CD14-positive monocyte (primary cell): Measurements from ENCODE around the gene MXRA7. TPM values are rescaled to one million over a fixed set of nuclear protein-coding genes. Genes with fewer than 3 reads are reported as not detected.

ENCODE experiments used
- DNase-seq, 3 donors: peaks; one replicate each; pipeline ENCODE4 v3.0.0-alpha.2; 2011 to 2022
- H2AFZ ChIP-seq: 2 replicates; pipeline ENCODE4 v1.6.0; 2012; ENCODE audit warnings: mild to moderate bottlenecking, low read depth, low read length, inconsistent platforms; ENCODE audit not compliant: insufficient read depth, poor library complexity, severe bottlenecking
- H3K27ac ChIP-seq, 2 donors: 1 replicate in 1 of 2; 2 replicates in 1 of 2; pipeline ENCODE4 v1.5.1; 2012 to 2013; ENCODE audit warnings: low read length in 2 of 2, control low read depth in 1 of 2, inconsistent platforms in 1 of 2, low read depth in 1 of 2, mild to moderate bottlenecking in 1 of 2
- H3K27me3 ChIP-seq, 2 donors: one replicate each; pipeline versions ENCODE4 v1.6.0 to v1.6.1; 2011 to 2013; ENCODE audit warnings: low read length in 2 of 2; ENCODE audit not compliant: control insufficient read depth in 2 of 2, insufficient read depth in 2 of 2
- H3K36me3 ChIP-seq, 2 donors: replicated peaks in 1 of 2; 1 replicate in 1 of 2; 2 replicates in 1 of 2; pipeline versions ENCODE4 v1.5.1 to v1.6.1; 2012 to 2013; ENCODE audit warnings: low read length in 2 of 2, control low read depth in 1 of 2, inconsistent platforms in 1 of 2, mild to moderate bottlenecking in 1 of 2; ENCODE audit not compliant: insufficient read depth in 2 of 2, control insufficient read depth in 1 of 2
- H3K4me1 ChIP-seq, 2 donors: 1 replicate in 1 of 2; 2 replicates in 1 of 2; pipeline versions ENCODE4 v1.5.1 to v1.6.1; 2012 to 2013; ENCODE audit warnings: low read length in 2 of 2, control low read depth in 1 of 2, inconsistent platforms in 1 of 2, mild to moderate bottlenecking in 1 of 2, moderate library complexity in 1 of 2; ENCODE audit not compliant: insufficient read depth in 2 of 2, control insufficient read depth in 1 of 2
- H3K4me2 ChIP-seq: replicated peaks from 2 replicates; pipeline ENCODE3; 2012; ENCODE audit warnings: low read length, moderate library complexity, mild to moderate bottlenecking; ENCODE audit not compliant: poor library complexity, severe bottlenecking; ENCODE audit errors: extremely low read depth
- H3K4me3 ChIP-seq, 3 experiments: fragments of 200-600 bp in 1 of 3; sonication (generic) in 1 of 3; replicated peaks in 1 of 3; 1 replicate in 2 of 3; 2 replicates in 1 of 3; pipeline ENCODE4 v1.5.1; 2011 to 2013; ENCODE audit warnings: low read length in 3 of 3, mild to moderate bottlenecking in 3 of 3, control low read depth in 2 of 3, low read depth in 2 of 3, inconsistent platforms in 1 of 3, moderate library complexity in 1 of 3
- H3K79me2 ChIP-seq: 2 replicates; pipeline ENCODE4 v1.6.0; 2012; ENCODE audit warnings: mild to moderate bottlenecking, control low read depth, inconsistent platforms, low read length, moderate library complexity; ENCODE audit not compliant: insufficient read depth
- H3K9ac ChIP-seq: 2 replicates; pipeline ENCODE4 v1.6.0; 2017; ENCODE audit warnings: low read length, mild to moderate bottlenecking; ENCODE audit not compliant: insufficient read depth, poor library complexity, severe bottlenecking
- H3K9me3 ChIP-seq, 2 donors: replicated peaks in 1 of 2; 1 replicate in 1 of 2; 2 replicates in 1 of 2; pipeline versions ENCODE4 v1.5.1 to v1.6.1; 2012 to 2013; ENCODE audit warnings: low read length in 2 of 2, control low read depth in 1 of 2; ENCODE audit not compliant: control insufficient read depth in 1 of 2, insufficient read depth in 1 of 2
- H4K20me1 ChIP-seq: 2 replicates; pipeline ENCODE4 v1.6.0; 2012; ENCODE audit warnings: mild to moderate bottlenecking, low read length, control low read depth, moderate library complexity; ENCODE audit not compliant: insufficient read depth
- H3K27ac Mint-ChIP-seq, 7 donors: one replicate each; pipeline ENCODE4 v1.8.0; 2020; ENCODE audit warnings: mild to moderate bottlenecking in 7 of 7, mixed read lengths in 7 of 7, moderate library complexity in 6 of 7, inconsistent platforms in 2 of 7
- H3K27me3 Mint-ChIP-seq, 3 donors: one replicate each; pipeline ENCODE4 v1.8.0; 2021 to 2022; ENCODE audit warnings: low read depth in 3 of 3, mild to moderate bottlenecking in 3 of 3, mixed read lengths in 3 of 3, moderate library complexity in 3 of 3, inconsistent platforms in 1 of 3
- H3K36me3 Mint-ChIP-seq, 2 donors: one replicate each; pipeline ENCODE4 v1.8.0; 2020; ENCODE audit warnings: mixed read lengths in 2 of 2, inconsistent platforms in 1 of 2, mild to moderate bottlenecking in 1 of 2
- H3K4me1 Mint-ChIP-seq: one replicate; pipeline ENCODE4 v1.8.0; 2020; ENCODE audit warnings: mild to moderate bottlenecking, mixed read lengths
- H3K4me3 Mint-ChIP-seq, 2 donors: one replicate each; pipeline ENCODE4 v1.8.0; 2020; ENCODE audit warnings: mild to moderate bottlenecking in 2 of 2, mixed read lengths in 2 of 2, moderate library complexity in 1 of 2
- H3K9me3 Mint-ChIP-seq, 7 donors: one replicate each; pipeline ENCODE4 v1.8.0; 2020 to 2022; ENCODE audit warnings: mixed read lengths in 7 of 7, mild to moderate bottlenecking in 6 of 7, moderate library complexity in 6 of 7, inconsistent platforms in 2 of 7
- WGBS: methylation state at CpG from one replicate; pipeline ENCODE4 v1.1.5; 2013; ENCODE audit warnings: missing lambda C conversion rate; ENCODE audit not compliant: insufficient coverage; 5-methylcytosine and 5-hydroxymethylcytosine counted together
- intact Hi-C, 2 donors: fragments of 100-400 bp; cut with micrococcal nuclease; formaldehyde crosslinking; loops; one replicate each; pipeline versions ENCODE4 v1.15.0 to v1.15.1; 2023
- polyA plus RNA-seq, 3 donors: library from polyadenylated mRNA; depleted of rRNA in 1 of 3; unstranded in 2 of 3; stranded (reverse) in 1 of 3; fragments of 300-500 nt in 2 of 3; fragments of >200 nt in 1 of 3; fragmentation: Illumina TruSeq in 2 of 3; gene quantifications; 1 replicate in 2 of 3; 2 replicates in 1 of 3; pipeline ENCODE4 v1.2.3, GENCODE V29; 2012 to 2021
- TF ChIP-seq, protein P1 (sequence below): fragments of 200-600 bp; IDR thresholded peaks from one replicate; pipeline ENCODE4 v1.8.0; 2022; ENCODE audit warnings: antibody characterized with exemption, mild to moderate bottlenecking

The MXRA7 gene
- polyA plus RNA-seq, 3 donors, result 0.13 to 0.81 (median 0.30) TPM

DNA sequence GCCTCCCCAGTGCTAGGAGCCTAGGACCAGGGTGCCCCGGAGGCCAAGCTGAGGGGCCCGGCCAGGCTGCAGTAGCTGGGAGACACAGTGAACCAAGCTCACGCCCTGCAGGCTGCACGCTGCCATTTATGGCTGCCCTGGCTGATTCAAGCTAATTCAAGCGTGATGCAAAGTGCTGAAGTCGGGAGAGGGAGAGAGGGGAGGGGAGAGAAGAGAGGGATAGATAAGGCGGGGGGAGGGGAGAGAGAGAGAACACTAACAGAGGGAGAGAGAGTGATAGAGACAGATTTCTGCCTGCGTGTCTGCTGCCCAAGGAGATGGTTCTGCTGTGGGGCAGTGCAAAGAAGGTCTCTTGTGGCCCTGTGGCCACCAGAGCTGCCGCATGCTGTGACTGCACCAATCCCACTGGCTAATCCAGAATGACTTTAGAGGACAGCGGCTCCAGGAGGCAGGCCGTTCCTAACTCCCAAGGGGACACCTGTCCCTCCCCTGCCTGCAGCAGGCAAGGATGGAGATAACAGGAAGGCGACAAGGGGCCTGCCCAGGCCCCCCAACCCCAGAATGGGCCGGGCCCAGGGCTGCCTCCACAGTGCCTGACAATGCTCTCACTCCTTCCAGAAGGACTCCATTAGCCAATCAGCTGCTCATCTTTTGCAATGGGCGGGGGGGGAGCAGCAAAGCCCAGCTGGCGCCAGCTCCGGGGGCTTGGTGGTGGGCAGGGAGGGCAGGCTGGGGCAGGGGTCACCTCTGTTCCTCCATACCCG lies 12.9 kb downstream of the MXRA7 start:
- H3K9me3 ChIP-seq, result no peaks in the 10 kb centered on the region
- H3K27ac ChIP-seq, result no peak overlapping the region
- no peaks in the 10 kb centered on the region for H3K36me3 ChIP-seq
- H3K79me2 ChIP-seq, result no peaks in the 10 kb centered on the region
- H3K36me3 Mint-ChIP-seq, result no peaks in the 10 kb centered on the region
- TF ChIP-seq, protein P1, sequence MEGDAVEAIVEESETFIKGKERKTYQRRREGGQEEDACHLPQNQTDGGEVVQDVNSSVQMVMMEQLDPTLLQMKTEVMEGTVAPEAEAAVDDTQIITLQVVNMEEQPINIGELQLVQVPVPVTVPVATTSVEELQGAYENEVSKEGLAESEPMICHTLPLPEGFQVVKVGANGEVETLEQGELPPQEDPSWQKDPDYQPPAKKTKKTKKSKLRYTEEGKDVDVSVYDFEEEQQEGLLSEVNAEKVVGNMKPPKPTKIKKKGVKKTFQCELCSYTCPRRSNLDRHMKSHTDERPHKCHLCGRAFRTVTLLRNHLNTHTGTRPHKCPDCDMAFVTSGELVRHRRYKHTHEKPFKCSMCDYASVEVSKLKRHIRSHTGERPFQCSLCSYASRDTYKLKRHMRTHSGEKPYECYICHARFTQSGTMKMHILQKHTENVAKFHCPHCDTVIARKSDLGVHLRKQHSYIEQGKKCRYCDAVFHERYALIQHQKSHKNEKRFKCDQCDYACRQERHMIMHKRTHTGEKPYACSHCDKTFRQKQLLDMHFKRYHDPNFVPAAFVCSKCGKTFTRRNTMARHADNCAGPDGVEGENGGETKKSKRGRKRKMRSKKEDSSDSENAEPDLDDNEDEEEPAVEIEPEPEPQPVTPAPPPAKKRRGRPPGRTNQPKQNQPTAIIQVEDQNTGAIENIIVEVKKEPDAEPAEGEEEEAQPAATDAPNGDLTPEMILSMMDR, result no peak
- WGBS, result 91% methylated on average over 13 of the region's 17 CpGs
- H3K27me3 ChIP-seq, result no peaks in the 10 kb centered on the region
- no peak overlapping the region for H3K27ac Mint-ChIP-seq
- no peak overlapping the region for H3K4me2 ChIP-seq
- H3K4me1 Mint-ChIP-seq, result peaks cover 4% of the 10 kb centered on the region
- H4K20me1 ChIP-seq, result no peaks in the 10 kb centered on the region
- H2AFZ ChIP-seq, result no peak overlapping the region
- no peak for DNase-seq
- H3K4me3 Mint-ChIP-seq, result no peak overlapping the region
- H3K27me3 Mint-ChIP-seq, result peaks cover 0 to 9% (median 9%) of the 10 kb centered on the region in 3 donors
- no peaks in the 10 kb centered on the region for H3K4me1 ChIP-seq
- no peak overlapping the region for H3K9ac ChIP-seq
- intact Hi-C loops, result no loop called here
- H3K9me3 Mint-ChIP-seq, result no peaks in the 10 kb centered on the region
- no peak overlapping the region for H3K4me3 ChIP-seq

DNA sequence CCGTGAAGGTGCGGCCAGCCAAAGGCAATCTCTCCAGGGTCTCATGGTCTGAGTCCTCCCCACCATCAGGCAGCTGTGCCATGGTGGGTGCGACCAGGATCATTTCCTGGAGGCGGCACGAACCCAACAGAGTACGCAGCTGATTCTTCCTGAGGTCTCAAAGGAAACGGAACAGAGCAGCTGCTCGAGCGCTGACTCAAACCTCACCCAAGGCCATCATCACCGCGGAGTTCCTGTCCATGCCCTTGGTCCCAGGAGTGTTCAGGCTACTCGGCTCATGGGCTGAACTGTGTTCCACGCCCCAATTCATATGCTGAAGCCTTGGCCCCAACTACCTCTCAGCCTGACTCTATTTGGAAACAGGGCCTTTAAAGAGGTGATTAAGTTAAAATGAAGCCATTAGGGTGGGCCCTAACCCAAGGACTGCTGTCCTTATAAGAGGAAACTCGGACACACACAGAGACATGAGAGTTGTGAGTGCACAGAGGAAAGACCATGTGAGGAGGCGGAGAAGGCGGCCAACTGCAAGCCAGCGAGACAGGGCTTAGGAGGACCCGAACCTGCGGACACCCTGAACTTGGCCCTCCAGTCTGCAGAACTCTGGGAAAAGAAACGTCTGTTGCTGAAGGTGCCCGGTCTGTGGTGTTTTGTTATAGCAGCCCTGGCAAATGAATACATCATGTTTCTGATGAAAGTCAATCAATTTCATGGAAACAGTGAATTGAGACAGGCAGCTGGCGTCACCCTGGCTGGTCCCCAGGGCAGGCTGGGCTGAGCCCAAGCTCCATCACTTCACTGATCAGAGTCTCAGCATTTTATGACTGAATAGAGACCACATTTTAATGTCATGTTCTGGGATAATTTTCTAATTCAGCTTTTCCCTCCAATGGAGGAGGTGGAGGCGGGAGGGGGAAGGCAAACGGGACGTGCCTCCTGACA lies 13.7 kb downstream of the MXRA7 start:
- peaks cover 4% of the 10 kb centered on the region for H3K4me1 Mint-ChIP-seq
- Histone ChIP-seq H2AFZ (no peak overlapping the region), H3K9me3 (no peaks in the 10 kb centered on the region), H3K4me1 (no peaks in the 10 kb centered on the region), H4K20me1 (no peaks in the 10 kb centered on the region), H3K9ac (no peak overlapping the region), H3K27me3 (no peaks in the 10 kb centered on the region), H3K36me3 (no peaks in the 10 kb centered on the region), H3K79me2 (no peaks in the 10 kb centered on the region), H3K4me2 (no peak overlapping the region), H3K4me3 (no peak overlapping the region), H3K27ac (no peak overlapping the region)
- no peak overlapping the region for H3K27ac Mint-ChIP-seq
- peaks cover 0 to 11% (median 9%) of the 10 kb centered on the region in 3 donors for H3K27me3 Mint-ChIP-seq
- no peak overlapping the region for H3K4me3 Mint-ChIP-seq
- 84% methylated on average over 16 of the region's 25 CpGs for WGBS
- H3K9me3 Mint-ChIP-seq, result no peaks in the 10 kb centered on the region
- TF ChIP-seq, protein P1, result no peak
- H3K36me3 Mint-ChIP-seq, result no peaks in the 10 kb centered on the region
- DNase-seq, result no peak
- intact Hi-C loops, result no loop called here
